Astrocyte (in vitro differentiated cells and primary cell): Measurements from ENCODE around the gene PRKCE.

ENCODE experiments used
- CTCF ChIP-seq: IDR thresholded peaks from 2 replicates; pipeline ENCODE4 v1.5.1; 2011; ENCODE audit warnings: low read depth, mild to moderate bottlenecking, inconsistent platforms, low read length, moderate library complexity; ENCODE audit not compliant: insufficient read depth
- EZH2 ChIP-seq: IDR thresholded peaks from 2 replicates; pipeline ENCODE4 v1.6.1; 2012; ENCODE audit warnings: mild to moderate bottlenecking, low read length, inconsistent platforms; ENCODE audit not compliant: insufficient read depth

- TF ChIP-seq CTCF (no peak), EZH2 (no peak)
Observed at GRCh38 chr2:45629971-45630370, 21.5 kb upstream of the PRKCE start.
